Tibial nerve (tissue), 4 donors: Measurements from ENCODE around the gene GMDS.

Experiments used
- CTCF ChIP-seq, 5 experiments: fragments of 200-600 bp in 3 of 5; fragments of 450-650 bp in 2 of 5; sonication (generic) in 3 of 5; IDR thresholded peaks; one replicate each; pipeline ENCODE4 v1.5.1; 2016 to 2019; ENCODE audit warnings: antibody characterized with exemption in 5 of 5, mild to moderate bottlenecking in 3 of 5, moderate library complexity in 2 of 5
- EP300 ChIP-seq, 2 donors: sonication (generic); formaldehyde crosslinking; IDR thresholded peaks; one replicate each; pipeline ENCODE4 v1.6.1; 2017; ENCODE audit warnings: antibody characterized with exemption in 2 of 2, mild to moderate bottlenecking in 1 of 2
- POLR2A ChIP-seq, 2 donors: fragments of 450-650 bp; IDR thresholded peaks; one replicate each; pipeline ENCODE4 v1.6.1; 2017; ENCODE audit warnings: antibody characterized with exemption in 2 of 2, mild to moderate bottlenecking in 2 of 2, moderate library complexity in 2 of 2

DNA sequence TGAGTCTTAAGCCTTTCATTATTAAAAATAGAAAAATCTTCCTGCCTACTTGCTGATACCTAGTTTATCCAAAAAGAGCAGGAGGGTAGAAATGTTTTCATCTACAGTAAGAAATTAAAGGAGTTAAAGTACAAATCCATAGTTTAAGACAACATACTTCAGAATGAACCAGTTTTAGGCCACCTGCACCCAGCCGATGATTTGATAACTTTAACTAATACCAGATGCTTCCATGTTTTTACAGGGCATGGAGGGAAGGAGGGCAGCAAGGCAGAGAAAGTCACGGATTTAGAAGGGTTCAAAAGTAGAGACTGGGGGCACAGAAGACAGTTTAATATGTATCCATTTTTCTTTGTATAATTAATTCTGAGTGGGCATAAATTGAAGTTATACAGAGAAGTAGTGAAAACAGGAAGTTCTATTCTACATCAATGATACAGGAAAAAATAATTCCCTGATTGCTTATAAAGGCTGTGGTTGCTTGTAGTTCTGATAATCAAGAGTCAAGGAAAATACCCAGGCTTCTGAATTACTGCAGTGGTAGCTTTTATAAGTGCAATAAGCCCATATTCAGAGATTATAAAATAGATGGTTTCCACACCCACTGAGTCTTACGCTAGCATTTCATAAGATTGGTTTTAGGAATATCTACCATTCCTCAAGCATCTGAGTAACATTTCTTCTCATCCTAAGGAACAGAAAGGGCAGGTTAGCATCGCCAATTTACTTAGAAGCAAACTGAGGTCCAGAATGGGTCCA is 72.0 kb downstream of the GMDS start:
- TF ChIP-seq POLR2A (IDR thresholded peaks at IDR 0.05) (no peak), CTCF (IDR thresholded peaks at IDR 0.05) (no peak), EP300 (IDR thresholded peaks at IDR 0.05) (no peak)
